GM19238 (cell line): Measurements from ENCODE around the gene ITPRIPL1.

Source experiments
- DNase-seq: peaks from one replicate; pipeline ENCODE4 v3.0.0; 2011; ENCODE audit warnings: low spot score; ENCODE audit not compliant: insufficient read length

Gene ITPRIPL1

GRCh38 chr2:96353606-96354101, 28.5 kb downstream of the ITPRIPL1 start:
- DNase-seq, result no peak

- DNase-seq, result no peak
These were observed 29.4 kb downstream of the ITPRIPL1 start for GRCh38 chr2:96354492-96354891.

GRCh38 chr2:96356889-96357288, 31.8 kb downstream of the ITPRIPL1 start:
- no peak for DNase-seq

GRCh38 chr2:96359310-96359709, 34.2 kb downstream of the ITPRIPL1 start:
- DNase-seq, result no peak

GRCh38 chr2:96359866-96360265, 34.7 kb downstream of the ITPRIPL1 start:
- no peak for DNase-seq

- no peak for DNase-seq
These were observed 36.6 kb downstream of the ITPRIPL1 start for GRCh38 chr2:96361751-96362150.

- DNase-seq, result no peak
These were observed 44.1 kb downstream of the ITPRIPL1 start for GRCh38 chr2:96369186-96369585.

- DNase-seq, result no peak
These were observed 49.3 kb downstream of the ITPRIPL1 start for GRCh38 chr2:96374211-96374951.
